HEK293 (cell line): Measurements from ENCODE around the gene TEX30.

Experiments
- CTCF ChIP-seq: fragments of 450-650 bp; formaldehyde crosslinking; IDR thresholded peaks from 2 replicates; pipeline ENCODE4 v1.5.1; 2016; ENCODE audit warnings: missing biosample characterization, missing genetic modification characterization
- ZBTB1 ChIP-seq: fragments of 450-650 bp; formaldehyde crosslinking; IDR thresholded peaks from 2 replicates; pipeline ENCODE4 v1.5.1; 2016; ENCODE audit warnings: missing biosample characterization, missing genetic modification characterization
- ZNF174 ChIP-seq: fragments of 450-650 bp; formaldehyde crosslinking; IDR thresholded peaks from 2 replicates; pipeline ENCODE4 v1.5.0; 2017; ENCODE audit warnings: missing biosample characterization, mild to moderate bottlenecking, missing genetic modification characterization
- ZNF639 ChIP-seq: fragments of 450-650 bp; formaldehyde crosslinking; IDR thresholded peaks from 2 replicates; pipeline ENCODE4 v1.5.1; 2016; ENCODE audit warnings: missing biosample characterization, missing genetic modification characterization
- ZNF785 ChIP-seq: fragments of 450-650 bp; formaldehyde crosslinking; IDR thresholded peaks from 2 replicates; pipeline ENCODE4 v1.5.1; 2016; ENCODE audit warnings: missing biosample characterization, missing genetic modification characterization
- TF ChIP-seq, protein P1 (sequence below): fragments of 450-650 bp; formaldehyde crosslinking; IDR thresholded peaks from 2 replicates; pipeline ENCODE4 v1.5.1; 2016; ENCODE audit warnings: missing biosample characterization, missing genetic modification characterization

DNA sequence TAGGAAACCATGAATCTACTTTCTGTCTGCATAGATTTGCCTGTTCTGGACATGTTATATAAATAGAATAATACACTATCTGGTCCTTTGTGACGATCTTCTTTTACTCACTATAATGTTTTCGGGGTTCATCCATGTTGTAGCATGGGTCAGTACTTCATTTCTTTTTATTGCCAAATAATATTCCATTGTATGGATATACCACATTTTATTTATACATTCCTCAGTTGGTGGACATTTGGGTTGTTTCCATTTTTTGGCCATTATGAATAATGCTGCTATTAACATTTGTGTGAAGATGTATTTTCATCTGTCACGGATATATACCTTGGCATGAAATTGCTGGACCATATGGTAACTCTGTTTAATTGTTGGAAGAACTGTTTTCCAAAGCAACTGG is 32.1 kb upstream of the TEX30 start:
- TF ChIP-seq ZNF639 = no peak
- TF ChIP-seq ZNF174 (tag by site-specific recombination) = no peak
- TF ChIP-seq CTCF (tag by site-specific recombination) = no peak
- no peak for TF ChIP-seq ZNF785 (tag by site-specific recombination)
- TF ChIP-seq, protein P1, sequence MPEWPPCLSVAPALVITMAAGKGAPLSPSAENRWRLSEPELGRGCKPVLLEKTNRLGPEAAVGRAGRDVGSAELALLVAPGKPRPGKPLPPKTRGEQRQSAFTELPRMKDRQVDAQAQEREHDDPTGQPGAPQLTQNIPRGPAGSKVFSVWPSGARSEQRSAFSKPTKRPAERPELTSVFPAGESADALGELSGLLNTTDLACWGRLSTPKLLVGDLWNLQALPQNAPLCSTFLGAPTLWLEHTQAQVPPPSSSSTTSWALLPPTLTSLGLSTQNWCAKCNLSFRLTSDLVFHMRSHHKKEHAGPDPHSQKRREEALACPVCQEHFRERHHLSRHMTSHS (tag by site-specific recombination) = no peak
- no peak for TF ChIP-seq ZBTB1 (tag by site-specific recombination)
